ENCODE measurements around the gene ZNHIT1.
A peak's percentile ranks its signal among the peaks of the same experiment; 100 is the strongest.
"Not testable (repeated sequence)": the region's sequence is repeated elsewhere in the genome, so short reads cannot be mapped to it uniquely, and the experiment has no call there.

The ZNHIT1 gene

DNA sequence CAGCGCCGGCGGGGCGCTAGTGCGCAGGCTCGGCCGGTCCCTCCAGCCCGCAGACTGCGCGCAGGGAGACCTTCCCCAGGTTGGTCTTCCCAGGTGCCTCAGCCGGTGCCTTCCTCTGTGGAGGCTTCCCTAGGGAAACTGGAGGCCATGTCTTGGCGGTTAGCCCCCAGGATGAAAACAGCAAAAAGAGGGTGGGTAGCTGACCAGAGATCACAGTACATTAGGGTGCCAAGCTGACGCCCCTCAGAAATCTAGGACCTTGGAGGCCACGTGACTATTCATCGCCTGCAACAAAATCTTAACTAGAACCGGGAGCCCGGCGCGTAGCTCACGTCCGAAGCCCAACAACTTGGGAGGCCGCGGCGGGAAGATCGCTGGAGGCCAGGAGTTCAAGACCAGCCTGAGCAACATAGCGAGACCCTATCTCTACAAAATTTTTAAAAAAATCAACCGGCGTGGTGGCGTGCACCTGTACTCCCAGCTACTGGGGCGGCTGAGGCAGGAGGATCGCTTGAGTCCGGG, 27.2 kb downstream of the ZNHIT1 start:
- Histone ChIP-seq H3K4me3 (ENCODE audit: low read depth, low read length) (peak overlapping the region; percentile 96), H3K9ac (ENCODE audit: low read length) (peak overlapping the region; percentile 87), H3K4me1 (ENCODE audit: control insufficient read depth, insufficient read depth, low read length) (peaks cover 7% of the 10 kb centered on the region), H3K27me3 (ENCODE audit: control insufficient read depth, insufficient read depth, low read length) (no peaks in the 10 kb centered on the region), H3K27ac (ENCODE audit: low read depth, low read length) (no peak overlapping the region; the same call in 1 of the 2 replicates), H3K36me3 (ENCODE audit: control insufficient read depth, insufficient read depth, low read length) (peaks cover 21% of the 10 kb centered on the region), H3K9me3 (ENCODE audit: control insufficient read depth, insufficient read depth, low read depth, low read length) (no peaks in the 10 kb centered on the region)

DNA sequence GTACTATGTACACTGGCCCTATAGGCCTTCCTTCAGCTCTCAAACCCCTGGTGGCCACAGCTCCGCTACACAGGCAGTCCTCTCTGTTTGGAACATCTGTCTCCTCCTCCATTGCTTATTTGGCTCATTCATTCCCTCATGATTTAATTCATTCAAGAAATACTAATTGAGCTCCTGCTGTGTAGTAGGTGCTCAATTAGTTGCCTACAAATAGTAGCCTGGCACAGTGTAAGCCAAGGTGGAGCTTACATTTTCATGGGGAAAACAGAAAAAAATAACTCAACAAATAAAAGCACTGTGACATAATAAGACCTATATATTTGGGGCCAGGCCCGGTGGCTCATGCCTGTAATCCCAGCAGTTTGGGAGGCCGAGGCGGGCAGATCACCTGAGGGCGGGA, 30.3 kb downstream of the ZNHIT1 start:
- no peaks in the 10 kb centered on the region for H3K27me3 ChIP-seq (ENCODE audit: control insufficient read depth, insufficient read depth, low read length)
- H3K9me3 ChIP-seq (ENCODE audit: control insufficient read depth, insufficient read depth, low read depth, low read length): no peaks in the 10 kb centered on the region
- H3K9ac ChIP-seq (ENCODE audit: low read length): no peak overlapping the region
- H3K4me3 ChIP-seq (ENCODE audit: low read depth, low read length): no peak overlapping the region
- H3K36me3 ChIP-seq (ENCODE audit: control insufficient read depth, insufficient read depth, low read length): peaks cover 10% of the 10 kb centered on the region
- peaks cover 10% of the 10 kb centered on the region for H3K4me1 ChIP-seq (ENCODE audit: control insufficient read depth, insufficient read depth, low read length)
- no peak overlapping the region for H3K27ac ChIP-seq (ENCODE audit: low read depth, low read length)

DNA sequence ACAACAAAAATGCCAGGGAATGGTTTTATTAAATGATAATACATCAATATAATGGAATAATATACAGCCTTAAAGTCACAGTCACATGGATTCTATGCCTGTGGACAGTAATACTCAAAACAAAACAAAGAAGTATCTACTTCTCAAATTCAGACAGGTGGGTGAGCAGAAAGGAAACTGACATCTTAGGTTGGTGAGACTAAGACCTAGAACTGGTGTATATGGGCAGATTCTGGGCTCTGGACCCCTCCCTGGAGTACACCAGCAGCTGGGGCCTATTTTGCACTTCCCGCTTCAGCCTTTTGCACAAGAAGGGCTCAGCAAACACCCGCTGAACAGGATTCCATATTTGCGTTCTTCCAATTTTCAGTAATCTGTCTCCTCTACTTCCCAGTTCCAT, 32.4 kb downstream of the ZNHIT1 start:
- no peak overlapping the region for H3K4me3 ChIP-seq (ENCODE audit: low read depth, low read length)

DNA sequence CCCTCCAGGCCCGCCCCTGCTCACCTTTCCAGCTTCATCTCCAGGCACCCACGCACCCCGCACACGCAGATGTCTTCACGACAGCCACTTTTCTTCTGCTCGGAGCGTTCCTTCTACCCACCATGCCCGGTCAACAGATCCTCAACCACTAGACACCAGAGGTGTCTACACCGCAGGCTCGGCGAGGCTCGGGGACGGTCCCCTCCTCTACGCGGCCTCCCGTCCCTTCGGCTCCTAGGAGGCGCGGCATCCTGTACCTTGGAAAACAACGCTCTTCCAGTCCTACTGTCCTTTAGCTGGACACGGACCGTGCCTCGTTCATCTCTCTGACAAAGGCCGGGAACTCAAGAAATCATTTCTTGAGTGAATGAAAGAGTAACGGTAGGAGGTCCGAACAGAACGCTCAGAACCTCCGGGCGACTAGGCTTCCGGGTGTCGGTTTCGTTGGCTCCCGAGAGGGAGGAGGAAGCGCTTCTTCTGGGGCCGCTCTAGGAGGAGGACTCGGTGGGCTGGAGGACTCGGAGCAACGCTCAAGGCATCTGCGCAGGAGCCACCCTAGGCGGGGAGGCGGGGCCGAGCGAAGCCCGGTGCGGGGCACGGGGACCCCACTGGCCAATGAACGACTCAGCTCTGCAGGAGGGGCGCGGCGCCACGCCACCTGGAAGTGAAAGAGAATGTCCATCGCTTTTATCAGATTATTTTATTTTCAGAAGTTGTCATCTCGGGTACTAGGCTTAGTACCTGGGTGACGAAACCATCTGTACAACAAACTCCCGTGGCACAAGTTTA, 34.1 kb downstream of the ZNHIT1 start:
- Histone ChIP-seq H3K9me3 (ENCODE audit: control insufficient read depth, insufficient read depth, low read depth, low read length) (no peaks in the 10 kb centered on the region), H3K36me3 (ENCODE audit: control insufficient read depth, insufficient read depth, low read length) (peaks cover 7% of the 10 kb centered on the region; the same call in 1 of the 2 replicates), H3K27me3 (ENCODE audit: control insufficient read depth, insufficient read depth, low read length) (no peaks in the 10 kb centered on the region), H3K9ac (ENCODE audit: low read length) (peak overlapping the region; percentile 77), H3K4me1 (ENCODE audit: control insufficient read depth, insufficient read depth, low read length) (peaks cover 3% of the 10 kb centered on the region), H3K4me3 (ENCODE audit: low read depth, low read length) (peak overlapping the region; percentile 85), H3K27ac (ENCODE audit: low read depth, low read length) (no peak overlapping the region)

More for the DNA sequence above, 32.4 kb downstream of the ZNHIT1 start:
- Histone ChIP-seq H3K27ac (ENCODE audit: low read depth, low read length) (no peak overlapping the region), H3K27me3 (ENCODE audit: control insufficient read depth, insufficient read depth, low read length) (no peaks in the 10 kb centered on the region), H3K9ac (ENCODE audit: low read length) (no peak overlapping the region), H3K4me1 (ENCODE audit: control insufficient read depth, insufficient read depth, low read length) (peaks cover 3% of the 10 kb centered on the region), H3K36me3 (ENCODE audit: control insufficient read depth, insufficient read depth, low read length) (peaks cover 10% of the 10 kb centered on the region), H3K9me3 (ENCODE audit: control insufficient read depth, insufficient read depth, low read depth, low read length) (no peaks in the 10 kb centered on the region)

DNA sequence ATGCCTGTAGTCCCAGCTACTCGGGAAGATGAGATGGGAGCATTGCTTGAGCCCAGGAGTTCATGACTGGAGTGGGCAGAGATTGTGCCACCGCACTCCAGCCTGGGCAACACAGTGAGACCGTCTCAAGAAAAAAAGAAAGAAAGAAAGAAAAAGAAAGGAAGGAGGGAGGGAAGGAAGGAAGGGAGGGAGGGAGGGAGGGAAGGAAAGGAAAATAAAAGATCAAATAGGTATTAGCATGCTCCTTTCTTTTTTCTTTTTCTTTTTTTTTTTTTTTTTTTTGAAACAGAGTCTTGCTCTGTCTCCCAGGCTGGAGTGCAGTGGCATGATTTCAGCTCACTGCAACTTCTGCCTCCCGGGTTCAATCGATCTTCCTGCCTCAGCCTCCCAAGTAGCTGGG, 35.2 kb downstream of the ZNHIT1 start:
- 0 out of 2 replicates have a peak overlapping the region, but pooled peaks have one; percentile 85 for H3K4me3 ChIP-seq (ENCODE audit: low read depth, low read length)
- H3K27ac ChIP-seq (ENCODE audit: low read depth, low read length); H3K27me3 ChIP-seq (ENCODE audit: control insufficient read depth, insufficient read depth, low read length); H3K9me3 ChIP-seq (ENCODE audit: control insufficient read depth, insufficient read depth, low read depth, low read length); H3K4me1 ChIP-seq (ENCODE audit: control insufficient read depth, insufficient read depth, low read length); H3K9ac ChIP-seq (ENCODE audit: low read length); H3K36me3 ChIP-seq (ENCODE audit: control insufficient read depth, insufficient read depth, low read length): not testable (repeated sequence)

DNA sequence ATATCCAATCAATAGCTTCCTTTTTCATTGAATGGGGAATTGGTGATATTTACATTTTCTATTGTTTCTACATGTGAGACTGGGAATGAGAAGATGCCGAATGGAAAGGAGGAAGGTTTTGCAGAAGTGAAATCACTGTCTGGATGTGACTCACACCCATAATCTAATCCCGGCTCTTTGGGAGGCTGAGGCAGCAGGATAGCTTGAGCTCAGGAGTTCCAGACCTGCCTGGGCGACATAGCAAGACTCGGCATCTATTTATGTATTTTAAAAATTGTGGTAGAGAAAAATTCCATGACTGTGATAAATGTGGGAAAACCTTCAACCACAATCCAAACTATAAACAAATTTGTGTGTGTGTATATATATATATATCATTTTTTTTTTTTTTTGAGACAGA, 37.8 kb downstream of the ZNHIT1 start:
- Histone ChIP-seq H3K36me3 (ENCODE audit: control insufficient read depth, insufficient read depth, low read length) (no peaks in the 10 kb centered on the region), H3K9me3 (ENCODE audit: control insufficient read depth, insufficient read depth, low read depth, low read length) (no peaks in the 10 kb centered on the region), H3K4me1 (ENCODE audit: control insufficient read depth, insufficient read depth, low read length) (peaks cover 3% of the 10 kb centered on the region), H3K27ac (ENCODE audit: low read depth, low read length) (no peak overlapping the region), H3K4me3 (ENCODE audit: low read depth, low read length) (no peak overlapping the region), H3K9ac (ENCODE audit: low read length) (no peak overlapping the region), H3K27me3 (ENCODE audit: control insufficient read depth, insufficient read depth, low read length) (no peaks in the 10 kb centered on the region)

DNA sequence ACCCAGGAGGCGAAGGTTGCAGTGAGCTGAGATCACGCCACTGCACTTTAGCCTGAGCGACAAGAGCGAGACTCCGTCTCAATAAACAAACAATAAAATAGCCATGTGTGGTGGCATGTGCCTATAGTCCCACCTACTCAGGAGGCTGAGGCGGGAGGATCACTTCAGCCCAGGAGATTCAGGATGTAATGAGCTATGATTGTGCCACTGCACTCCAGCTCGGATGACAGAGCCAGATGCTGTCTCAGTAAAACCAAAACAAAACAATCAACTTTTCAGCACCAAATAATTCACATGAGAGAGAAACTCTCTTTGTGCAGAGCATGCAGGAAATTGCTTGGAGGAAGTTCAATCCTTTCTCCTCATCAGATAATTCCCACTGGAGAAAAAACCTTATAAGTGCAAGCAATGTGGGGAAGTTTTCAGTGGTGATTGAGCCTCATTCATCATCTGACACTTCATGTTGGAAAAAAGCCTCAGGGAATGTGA, 40.3 kb downstream of the ZNHIT1 start:
- Histone ChIP-seq H3K9ac (ENCODE audit: low read length) (no peak overlapping the region), H3K4me3 (ENCODE audit: low read depth, low read length) (no peak overlapping the region), H3K27me3 (ENCODE audit: control insufficient read depth, insufficient read depth, low read length) (no peaks in the 10 kb centered on the region), H3K36me3 (ENCODE audit: control insufficient read depth, insufficient read depth, low read length) (no peaks in the 10 kb centered on the region), H3K9me3 (ENCODE audit: control insufficient read depth, insufficient read depth, low read depth, low read length) (no peaks in the 10 kb centered on the region), H3K27ac (ENCODE audit: low read depth, low read length) (no peak overlapping the region), H3K4me1 (ENCODE audit: control insufficient read depth, insufficient read depth, low read length) (no peaks in the 10 kb centered on the region)

DNA sequence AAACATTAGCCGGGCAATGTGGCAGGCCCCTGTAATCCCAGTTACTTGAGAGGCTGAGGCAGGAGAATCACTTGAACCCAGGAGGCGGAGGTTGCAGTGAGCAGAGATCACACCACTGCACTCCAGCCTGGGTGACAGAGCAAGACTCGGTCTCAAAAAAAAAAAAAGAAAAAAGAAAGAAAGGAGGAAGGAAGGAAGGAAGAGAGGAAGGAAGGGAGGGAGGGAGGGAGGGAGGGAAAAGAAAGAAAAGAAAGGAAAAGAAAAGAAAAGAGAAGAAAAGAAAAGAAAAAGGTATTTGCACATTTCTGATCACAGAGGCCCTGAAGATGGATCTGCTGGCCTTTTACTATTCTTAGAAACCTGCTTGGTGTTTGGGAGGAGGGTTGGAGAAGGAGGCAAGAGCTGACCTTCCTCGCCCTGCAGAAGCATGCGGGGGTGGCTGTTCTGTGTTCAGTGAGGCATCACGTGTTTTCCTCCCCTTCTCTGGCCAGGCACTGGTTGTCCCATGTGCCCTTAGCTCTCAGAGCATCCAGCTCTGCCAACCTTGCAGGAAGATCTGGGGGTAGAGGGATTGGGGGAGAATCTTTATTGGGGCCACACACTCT, 46.2 kb downstream of the ZNHIT1 start:
- H3K4me3 ChIP-seq (ENCODE audit: low read depth, low read length); H3K27ac ChIP-seq (ENCODE audit: low read depth, low read length); H3K27me3 ChIP-seq (ENCODE audit: control insufficient read depth, insufficient read depth, low read length); H3K36me3 ChIP-seq (ENCODE audit: control insufficient read depth, insufficient read depth, low read length); H3K9ac ChIP-seq (ENCODE audit: low read length); H3K4me1 ChIP-seq (ENCODE audit: control insufficient read depth, insufficient read depth, low read length); H3K9me3 ChIP-seq (ENCODE audit: control insufficient read depth, insufficient read depth, low read depth, low read length): not testable (repeated sequence)

DNA sequence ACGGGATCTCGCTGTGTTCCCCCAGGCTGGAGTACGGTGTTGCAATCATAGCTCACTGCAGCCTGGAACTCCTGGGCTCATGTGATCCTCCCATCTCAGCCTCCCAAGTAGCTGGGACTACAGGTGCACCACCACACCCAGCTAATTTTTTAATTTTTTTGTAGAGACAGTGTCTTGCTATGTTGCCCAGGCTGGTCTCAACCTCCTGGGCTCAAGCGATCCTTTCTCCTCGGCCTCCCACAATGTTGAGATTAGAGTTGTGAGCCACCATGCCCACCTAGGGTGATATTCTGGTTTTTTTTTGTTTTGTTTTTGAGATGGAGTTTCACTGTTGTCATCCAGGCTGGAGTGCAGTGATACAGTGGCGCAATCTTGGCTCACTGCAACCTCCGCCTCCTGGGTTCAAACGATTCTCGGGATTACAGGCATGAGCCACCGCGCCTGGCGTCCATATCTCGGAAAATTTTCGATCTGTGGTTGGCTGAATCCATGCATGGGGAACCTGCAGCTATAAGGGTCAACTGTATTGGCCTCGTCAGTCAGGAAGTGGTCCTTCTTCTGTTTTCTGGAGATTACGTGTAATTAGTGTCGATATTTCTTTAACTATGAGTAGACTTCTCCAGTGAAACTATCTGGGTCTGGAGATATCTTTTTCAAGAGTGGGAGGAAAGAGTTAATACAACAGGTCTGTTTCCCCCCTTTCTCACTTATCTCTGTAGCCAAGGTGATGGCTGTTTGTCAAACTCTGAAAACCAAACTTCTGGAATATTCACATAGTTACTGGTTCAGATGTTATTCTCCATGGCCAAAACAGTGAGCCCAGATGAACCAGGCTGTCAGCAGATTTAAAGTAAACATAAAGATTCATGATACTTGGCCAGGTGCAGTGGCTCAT, 47.9 kb downstream of the ZNHIT1 start:
- Histone ChIP-seq H3K9me3 (ENCODE audit: control insufficient read depth, insufficient read depth, low read depth, low read length) (no peaks in the 10 kb centered on the region), H3K9ac (ENCODE audit: low read length) (no peak overlapping the region), H3K4me3 (ENCODE audit: low read depth, low read length) (no peak overlapping the region), H3K4me1 (ENCODE audit: control insufficient read depth, insufficient read depth, low read length) (no peaks in the 10 kb centered on the region), H3K27ac (ENCODE audit: low read depth, low read length) (no peak overlapping the region), H3K36me3 (ENCODE audit: control insufficient read depth, insufficient read depth, low read length) (no peaks in the 10 kb centered on the region), H3K27me3 (ENCODE audit: control insufficient read depth, insufficient read depth, low read length) (no peaks in the 10 kb centered on the region)

DNA sequence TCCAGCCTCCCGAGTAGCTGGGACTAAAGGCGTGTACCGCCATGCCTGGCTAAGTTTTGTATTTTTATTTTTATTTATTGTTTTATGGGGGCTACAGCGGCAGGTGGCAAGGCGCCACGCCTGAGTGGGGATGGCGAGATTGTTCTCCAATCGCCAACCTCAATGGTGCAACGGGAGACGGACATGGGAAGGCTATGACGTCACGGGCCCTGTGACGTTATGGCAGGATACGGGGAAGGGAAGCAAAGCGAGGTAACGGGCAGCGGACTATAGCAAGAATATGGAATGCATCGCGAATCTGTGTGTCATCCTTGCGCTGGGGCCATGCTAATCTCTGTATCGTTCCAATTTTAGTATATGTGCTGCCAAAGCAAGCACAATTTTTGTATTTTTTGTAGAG, 51.7 kb downstream of the ZNHIT1 start:
- H3K4me3 ChIP-seq (ENCODE audit: low read depth, low read length): no peak overlapping the region
- H3K36me3 ChIP-seq (ENCODE audit: control insufficient read depth, insufficient read depth, low read length): no peaks in the 10 kb centered on the region
- no peaks in the 10 kb centered on the region for H3K27me3 ChIP-seq (ENCODE audit: control insufficient read depth, insufficient read depth, low read length)
- no peak overlapping the region for H3K27ac ChIP-seq (ENCODE audit: low read depth, low read length)
- peaks cover 13% of the 10 kb centered on the region for H3K4me1 ChIP-seq (ENCODE audit: control insufficient read depth, insufficient read depth, low read length)
- no peaks in the 10 kb centered on the region for H3K9me3 ChIP-seq (ENCODE audit: control insufficient read depth, insufficient read depth, low read depth, low read length)
- no peak overlapping the region for H3K9ac ChIP-seq (ENCODE audit: low read length)
